ENCODE data around the gene CCDC6.
"Not testable (repeated sequence)": the region's sequence is repeated elsewhere in the genome, so short reads cannot be mapped to it uniquely, and the experiment has no call there.

The CCDC6 gene

DNA sequence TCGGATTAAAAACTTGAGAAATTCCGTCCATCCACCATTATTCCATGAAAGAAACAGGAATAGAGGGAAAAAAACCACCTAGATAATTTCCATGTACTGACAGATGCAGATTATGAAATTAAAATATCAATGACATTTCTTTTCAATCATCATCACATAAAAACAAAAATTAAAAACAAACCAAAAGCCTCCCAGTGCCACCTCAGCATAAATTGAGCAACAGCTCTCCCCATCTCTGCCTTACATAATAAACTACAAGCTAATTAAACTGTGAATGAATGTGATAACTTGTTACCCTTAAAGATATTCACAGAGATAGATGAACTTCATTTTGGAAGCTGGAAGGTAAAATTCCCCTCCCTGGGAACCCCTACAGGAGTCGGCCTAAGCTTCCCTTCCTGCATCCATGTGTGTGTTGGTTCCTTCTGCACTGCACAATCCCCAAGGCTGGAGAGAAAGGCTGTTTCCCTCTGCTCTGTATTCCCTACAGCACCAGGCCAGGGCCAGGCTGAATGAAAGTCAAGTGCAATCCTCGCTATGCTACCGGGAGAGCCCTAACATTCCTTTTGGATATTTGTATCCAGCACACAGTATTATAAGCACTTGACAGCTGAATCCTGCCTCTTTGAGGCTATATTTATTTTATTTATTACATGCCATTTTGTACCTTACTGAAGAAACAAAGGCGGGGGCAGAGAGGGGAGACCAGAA, 8.1 kb downstream of the CCDC6 start:
- peak overlapping the region; percentile 42 for H3K27ac Mint-ChIP-seq

DNA sequence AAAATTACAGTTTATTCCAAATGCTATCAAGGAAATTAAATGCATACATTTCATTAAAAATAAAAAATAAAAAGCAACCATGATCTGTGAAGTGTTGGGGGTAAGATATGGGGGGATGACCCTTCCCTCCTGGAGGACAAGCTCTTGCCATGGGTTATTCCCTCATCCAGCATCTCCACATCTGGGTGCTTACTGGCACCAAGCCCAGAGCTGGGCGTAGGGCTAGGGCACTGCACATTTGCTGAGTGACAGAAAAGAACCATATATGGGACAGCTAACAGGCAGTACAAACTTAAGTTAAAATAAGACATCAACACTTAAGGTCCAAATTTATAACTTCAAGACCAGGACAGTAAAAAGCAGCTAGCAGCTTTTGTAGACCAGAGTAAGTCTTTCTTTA, 10.2 kb downstream of the CCDC6 start:
- Mint-ChIP-seq H3K36me3 (peaks cover 25% of the 10 kb centered on the region), H3K27ac (peak overlapping the region; percentile 25), H3K4me3 (no peak overlapping the region), H3K27me3 (no peaks in the 10 kb centered on the region), H3K9me3 (no peaks in the 10 kb centered on the region), H3K4me1 (peaks cover 83% of the 10 kb centered on the region)
- no peak for ATAC-seq

More for the DNA sequence above, 8.1 kb downstream of the CCDC6 start:
- ATAC-seq: no peak
- Mint-ChIP-seq H3K27me3 (no peaks in the 10 kb centered on the region), H3K4me1 (peaks cover 79% of the 10 kb centered on the region), H3K9me3 (no peaks in the 10 kb centered on the region), H3K36me3 (peaks cover 31% of the 10 kb centered on the region), H3K4me3 (no peak overlapping the region)

DNA sequence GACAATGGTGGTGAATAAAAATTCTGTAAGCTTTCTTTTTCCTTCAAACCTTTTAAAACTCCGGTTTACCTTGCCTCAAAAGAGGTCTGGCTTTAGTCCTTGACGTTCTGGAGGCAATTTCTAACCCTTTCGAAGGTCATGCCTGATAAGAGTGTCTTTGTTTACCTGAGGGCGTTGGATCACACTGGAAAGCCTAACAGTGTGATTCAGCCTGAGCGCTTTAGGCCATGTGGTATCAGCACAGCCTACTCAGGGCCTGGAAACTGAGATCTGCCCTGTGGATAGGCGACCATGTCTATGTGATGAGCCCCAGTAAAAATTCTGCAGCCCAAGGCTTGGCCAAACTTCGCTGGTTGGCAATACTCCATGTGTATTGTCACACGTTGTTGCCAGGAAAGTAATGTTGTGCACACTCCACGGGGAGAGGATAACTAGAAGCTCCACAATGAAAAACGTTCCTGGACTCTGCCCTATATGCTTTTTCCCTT, 10.7 kb downstream of the CCDC6 start:
- no peak for ATAC-seq
- Mint-ChIP-seq H3K4me1 (peaks cover 82% of the 10 kb centered on the region), H3K4me3 (no peak overlapping the region), H3K27ac (no peak overlapping the region), H3K27me3 (no peaks in the 10 kb centered on the region), H3K36me3 (peaks cover 25% of the 10 kb centered on the region), H3K9me3 (no peaks in the 10 kb centered on the region)

DNA sequence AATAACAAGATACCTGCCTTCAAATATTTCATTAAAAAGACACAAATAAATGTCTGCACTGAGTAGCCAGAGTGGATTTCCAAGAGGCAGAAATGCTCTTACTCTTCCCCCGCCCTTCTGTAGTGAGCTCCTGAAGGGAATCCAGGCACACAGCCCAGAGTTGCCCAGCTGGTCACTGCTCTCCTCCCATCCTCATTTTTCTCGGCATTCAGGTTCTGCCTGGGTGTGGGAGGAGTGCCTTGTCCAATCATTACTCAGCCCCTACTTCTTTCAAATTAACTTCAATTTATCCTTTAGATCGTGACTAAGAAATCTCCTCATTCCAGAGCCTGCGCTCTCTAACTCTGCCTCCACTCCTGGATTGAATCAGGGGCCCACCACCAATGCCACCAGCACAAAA, 12.2 kb downstream of the CCDC6 start:
- H3K36me3 Mint-ChIP-seq: peaks cover 25% of the 10 kb centered on the region
- H3K4me1 Mint-ChIP-seq: peaks cover 80% of the 10 kb centered on the region
- H3K4me3 Mint-ChIP-seq: no peak overlapping the region
- no peak for ATAC-seq
- no peaks in the 10 kb centered on the region for H3K9me3 Mint-ChIP-seq
- no peaks in the 10 kb centered on the region for H3K27me3 Mint-ChIP-seq
- H3K27ac Mint-ChIP-seq: peak overlapping the region; percentile 78

DNA sequence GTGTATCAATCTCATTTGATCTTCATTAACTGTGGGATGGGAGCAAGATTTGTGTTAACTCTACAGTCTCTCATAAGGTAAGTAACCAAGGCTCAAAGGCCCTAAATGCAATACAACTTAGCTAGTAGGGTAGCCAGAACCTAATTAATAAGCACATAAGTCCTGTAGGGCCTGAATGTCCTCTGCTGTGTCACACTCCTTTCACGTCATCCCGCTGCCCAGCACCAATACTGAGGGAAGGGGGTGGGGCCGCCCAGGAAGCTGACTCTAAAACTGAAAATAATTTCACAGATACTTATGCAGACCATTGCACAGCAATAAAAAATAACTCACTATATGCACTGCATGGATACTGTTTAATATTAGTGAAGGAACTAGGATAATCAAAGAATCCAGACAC, 13.7 kb downstream of the CCDC6 start:
- peaks cover 15% of the 10 kb centered on the region for H3K36me3 Mint-ChIP-seq
- no peaks in the 10 kb centered on the region for H3K27me3 Mint-ChIP-seq
- ATAC-seq: no peak
- peak overlapping the region; percentile 78 for H3K27ac Mint-ChIP-seq
- H3K4me3 Mint-ChIP-seq: no peak overlapping the region
- peaks cover 80% of the 10 kb centered on the region for H3K4me1 Mint-ChIP-seq
- no peaks in the 10 kb centered on the region for H3K9me3 Mint-ChIP-seq

DNA sequence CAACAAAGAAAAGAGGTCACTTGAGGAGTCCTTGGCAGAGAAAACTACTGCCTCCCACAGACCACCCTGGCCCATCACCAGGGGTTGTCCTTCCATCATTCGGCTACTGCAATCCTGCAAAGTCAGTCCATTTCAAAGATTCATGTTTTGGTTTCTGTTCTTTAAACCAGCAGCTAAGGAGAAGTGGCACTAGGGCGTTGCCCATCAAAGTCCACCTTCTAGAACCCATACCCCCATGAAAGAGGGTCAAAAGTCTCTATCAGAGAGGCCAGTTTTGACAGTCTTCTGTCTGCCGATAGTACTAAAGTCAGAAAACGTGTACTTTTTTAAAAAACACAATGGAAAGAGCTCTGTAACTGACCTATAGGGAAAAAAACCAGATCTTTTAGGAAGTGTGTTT, 14.4 kb downstream of the CCDC6 start:
- Mint-ChIP-seq H3K4me1 (peaks cover 84% of the 10 kb centered on the region), H3K36me3 (peaks cover 13% of the 10 kb centered on the region), H3K9me3 (no peaks in the 10 kb centered on the region), H3K4me3 (no peak overlapping the region), H3K27me3 (no peaks in the 10 kb centered on the region), H3K27ac (peak overlapping the region; percentile 78)
- peak; percentile 54 for ATAC-seq

DNA sequence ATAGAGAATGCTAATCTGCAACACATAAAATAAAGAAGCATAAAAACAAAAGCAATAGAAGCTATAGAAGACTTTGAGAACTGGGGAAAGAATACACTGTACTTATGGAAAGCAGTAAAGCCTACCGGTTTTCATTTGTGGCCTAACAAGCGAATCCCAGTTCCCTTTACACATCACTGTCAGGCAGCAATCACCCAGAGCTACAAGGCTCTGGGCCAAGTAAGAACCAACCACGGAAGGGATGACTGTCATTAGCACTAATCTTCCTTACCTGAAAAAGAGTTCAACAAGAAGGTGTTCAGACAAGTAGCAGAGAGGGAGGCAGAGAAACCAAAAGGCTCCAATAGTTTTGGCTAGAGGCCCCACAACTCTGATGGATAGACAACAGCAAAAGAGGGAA, 15.0 kb downstream of the CCDC6 start:
- Mint-ChIP-seq H3K9me3 (no peaks in the 10 kb centered on the region), H3K27ac (peak overlapping the region; percentile 78), H3K36me3 (peaks cover 13% of the 10 kb centered on the region), H3K4me3 (no peak overlapping the region), H3K27me3 (no peaks in the 10 kb centered on the region), H3K4me1 (peaks cover 84% of the 10 kb centered on the region)
- peak; percentile 65 for ATAC-seq

DNA sequence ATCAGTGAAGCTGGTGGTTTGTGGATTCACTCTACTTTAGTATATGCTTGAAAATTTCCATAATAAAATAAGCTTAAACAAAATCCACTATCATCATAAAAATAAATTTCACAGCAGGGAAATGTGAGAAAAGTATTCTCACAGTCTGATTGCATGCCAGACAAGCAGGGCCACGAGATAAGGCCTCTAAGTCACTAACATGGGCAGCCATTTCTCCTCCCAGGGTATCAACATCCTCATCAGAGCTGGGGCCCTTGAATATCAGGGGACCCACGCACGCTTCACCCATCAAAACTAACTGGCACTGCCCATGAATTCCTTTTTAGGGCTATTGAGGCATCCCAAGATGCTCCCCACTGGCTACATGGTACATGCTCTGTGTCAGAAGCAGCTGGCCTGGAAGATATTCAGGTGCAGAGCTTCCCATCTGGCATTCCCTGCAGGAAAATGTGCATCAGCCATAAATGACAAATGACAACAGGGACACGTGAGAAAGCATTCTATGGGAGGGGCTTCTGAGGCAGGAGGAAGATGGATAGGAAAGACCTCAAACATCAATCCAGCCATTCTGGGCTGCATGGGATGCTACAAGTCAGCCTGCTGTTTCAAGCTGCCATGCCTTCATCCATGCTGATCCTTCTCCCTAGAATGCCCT, 17.4 kb downstream of the CCDC6 start:
- Mint-ChIP-seq H3K36me3 (peaks cover 13% of the 10 kb centered on the region), H3K9me3 (no peaks in the 10 kb centered on the region), H3K4me3 (no peak overlapping the region), H3K4me1 (peaks cover 97% of the 10 kb centered on the region), H3K27ac (no peak overlapping the region), H3K27me3 (no peaks in the 10 kb centered on the region)
- no peak for ATAC-seq

DNA sequence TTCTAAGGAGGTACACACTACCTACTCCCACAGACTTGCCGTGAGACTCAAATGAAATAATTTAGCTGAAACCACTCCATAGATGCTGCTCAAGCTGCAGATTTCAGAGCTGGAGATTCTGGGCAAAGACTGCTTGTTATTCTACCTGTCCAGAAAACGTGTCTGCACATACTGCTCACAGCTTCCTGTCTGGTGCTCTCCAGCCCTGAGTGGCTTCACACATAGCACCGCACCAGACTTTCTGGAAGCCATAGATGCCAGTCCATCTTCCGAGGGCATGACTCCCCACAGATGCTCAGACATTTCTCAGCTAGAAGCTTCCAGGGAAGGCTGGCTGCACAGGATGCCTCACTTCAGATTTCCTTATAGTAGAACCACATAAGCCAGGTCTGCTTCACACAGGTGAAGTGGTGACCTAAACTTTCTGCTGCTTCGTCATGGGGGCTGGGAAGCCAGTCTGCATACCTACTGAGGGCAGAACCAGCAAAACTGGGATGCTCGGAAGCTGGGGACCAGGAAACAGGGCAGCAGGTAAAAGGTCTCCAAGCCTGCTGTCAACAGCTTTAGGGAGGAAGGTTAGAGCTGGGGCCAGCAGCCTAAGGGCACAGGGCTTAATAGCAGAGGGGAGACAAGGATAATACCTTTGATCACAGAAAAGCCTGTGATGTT, 18.2 kb downstream of the CCDC6 start:
- H3K36me3 Mint-ChIP-seq: peaks cover 13% of the 10 kb centered on the region
- no peak for ATAC-seq
- H3K27me3 Mint-ChIP-seq: no peaks in the 10 kb centered on the region
- no peak overlapping the region for H3K27ac Mint-ChIP-seq
- H3K4me1 Mint-ChIP-seq: peaks cover 97% of the 10 kb centered on the region
- no peak overlapping the region for H3K4me3 Mint-ChIP-seq
- no peaks in the 10 kb centered on the region for H3K9me3 Mint-ChIP-seq

DNA sequence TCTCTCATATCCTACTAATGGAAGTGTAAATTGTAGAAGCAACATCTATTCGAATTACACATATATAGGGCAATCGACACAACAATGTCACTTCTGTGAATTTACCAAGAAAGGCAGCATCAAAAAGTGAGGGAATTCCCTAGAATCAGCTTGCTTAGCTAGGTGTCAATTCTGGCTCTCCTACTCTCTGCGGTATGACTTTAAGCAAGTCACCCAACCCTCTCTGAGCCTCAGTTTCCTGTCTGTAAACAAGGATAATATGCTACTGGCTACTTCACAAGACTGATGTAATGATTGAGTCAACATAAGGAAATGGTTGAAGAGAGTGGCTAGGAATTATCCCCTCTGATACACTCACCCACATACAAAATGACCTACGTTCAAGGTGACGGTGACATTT, 19.4 kb downstream of the CCDC6 start:
- no peaks in the 10 kb centered on the region for H3K27me3 Mint-ChIP-seq
- peak overlapping the region; percentile 35 for H3K4me3 Mint-ChIP-seq
- no peaks in the 10 kb centered on the region for H3K9me3 Mint-ChIP-seq
- H3K36me3 Mint-ChIP-seq: peaks cover 13% of the 10 kb centered on the region
- peak overlapping the region; percentile 7 for H3K27ac Mint-ChIP-seq
- peaks cover 90% of the 10 kb centered on the region for H3K4me1 Mint-ChIP-seq
- no peak for ATAC-seq

DNA sequence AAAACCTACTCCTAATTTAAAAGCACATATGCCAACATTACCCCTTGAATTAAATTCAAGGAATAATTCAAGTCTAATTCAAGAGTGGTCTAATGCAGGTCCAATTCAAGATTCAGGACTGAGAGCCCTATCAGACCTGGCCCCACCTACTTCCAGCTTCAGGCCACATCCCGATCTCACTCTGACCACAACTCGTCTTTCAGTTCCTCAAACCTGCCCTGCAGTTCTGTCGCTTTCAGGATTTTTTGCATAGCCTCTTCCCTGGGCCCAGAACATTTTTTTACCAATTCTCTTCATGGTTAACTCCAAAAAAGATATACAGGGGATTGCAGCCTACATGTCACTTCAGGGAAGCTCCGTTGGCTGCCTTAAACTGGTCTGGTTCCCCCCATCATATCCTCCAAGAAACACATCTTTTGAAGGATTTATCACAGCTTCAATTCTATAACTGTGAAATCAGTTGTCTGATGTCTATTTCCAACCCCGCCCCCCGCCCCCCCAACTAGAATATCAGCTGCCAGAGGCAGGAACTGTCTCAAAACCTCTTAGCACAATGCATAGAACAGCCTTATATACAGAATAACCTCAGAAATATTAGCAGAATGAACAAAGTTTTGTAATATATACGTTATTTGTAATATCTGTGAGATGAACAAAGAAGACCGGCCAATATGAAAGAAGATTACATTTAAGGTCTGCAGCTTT, 20.8 kb downstream of the CCDC6 start:
- H3K9me3 Mint-ChIP-seq: no peaks in the 10 kb centered on the region
- no peaks in the 10 kb centered on the region for H3K27me3 Mint-ChIP-seq
- no peak overlapping the region for H3K4me3 Mint-ChIP-seq
- peaks cover 91% of the 10 kb centered on the region for H3K4me1 Mint-ChIP-seq
- peak overlapping the region; percentile 26 for H3K27ac Mint-ChIP-seq
- peaks cover 13% of the 10 kb centered on the region for H3K36me3 Mint-ChIP-seq
- ATAC-seq: peak; percentile 94

DNA sequence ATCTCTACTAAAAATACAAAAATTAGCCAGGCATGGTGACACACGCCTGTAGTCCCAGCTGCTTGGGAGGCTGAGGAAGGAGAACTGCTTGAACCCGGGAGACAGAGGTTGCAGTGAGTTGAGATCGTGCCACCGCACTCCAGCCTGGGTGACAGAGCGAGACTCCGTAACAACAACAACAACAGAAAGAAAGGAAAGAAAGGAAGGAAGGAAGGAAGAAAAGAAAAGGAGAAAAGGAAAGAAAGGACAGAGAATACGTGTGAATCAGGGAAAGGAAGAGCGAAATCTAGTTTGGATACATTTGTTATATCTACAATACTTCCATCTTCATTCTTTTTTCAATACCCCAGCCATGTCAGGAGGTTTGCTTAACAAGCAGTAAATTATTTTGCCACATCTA, 21.5 kb downstream of the CCDC6 start:
- H3K36me3 Mint-ChIP-seq, H3K27me3 Mint-ChIP-seq, ATAC-seq, H3K9me3 Mint-ChIP-seq: not testable (repeated sequence)
- Mint-ChIP-seq H3K4me1 (peaks cover 92% of the 10 kb centered on the region), H3K4me3 (peak overlapping the region; percentile 51), H3K27ac (peak overlapping the region; percentile 26)

DNA sequence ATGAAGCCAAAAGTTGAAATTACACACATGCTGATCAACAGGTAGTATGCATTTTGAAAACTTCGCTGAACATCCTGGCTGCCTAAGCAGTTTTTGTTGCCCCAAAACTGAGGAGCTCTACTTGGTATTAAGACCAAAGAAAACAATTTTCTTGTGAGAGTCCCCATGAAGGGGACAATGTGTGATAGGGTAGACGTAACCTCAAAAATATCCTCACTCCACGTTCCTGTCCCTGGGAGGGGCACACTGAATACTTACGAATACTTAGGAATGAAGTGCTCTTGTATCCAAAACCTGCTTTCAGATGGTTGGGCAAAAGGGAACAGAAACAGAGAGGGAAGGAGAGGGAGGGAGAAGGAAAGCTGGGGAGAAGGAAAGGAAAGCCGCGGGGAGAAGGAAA, 24.7 kb downstream of the CCDC6 start:
- H3K4me1 Mint-ChIP-seq: peaks cover 89% of the 10 kb centered on the region
- H3K27ac Mint-ChIP-seq: peak overlapping the region; percentile 54
- ATAC-seq: no peak
- H3K9me3 Mint-ChIP-seq: no peaks in the 10 kb centered on the region
- H3K27me3 Mint-ChIP-seq: no peaks in the 10 kb centered on the region
- peaks cover 5% of the 10 kb centered on the region for H3K36me3 Mint-ChIP-seq
- H3K4me3 Mint-ChIP-seq: peak overlapping the region; percentile 2

DNA sequence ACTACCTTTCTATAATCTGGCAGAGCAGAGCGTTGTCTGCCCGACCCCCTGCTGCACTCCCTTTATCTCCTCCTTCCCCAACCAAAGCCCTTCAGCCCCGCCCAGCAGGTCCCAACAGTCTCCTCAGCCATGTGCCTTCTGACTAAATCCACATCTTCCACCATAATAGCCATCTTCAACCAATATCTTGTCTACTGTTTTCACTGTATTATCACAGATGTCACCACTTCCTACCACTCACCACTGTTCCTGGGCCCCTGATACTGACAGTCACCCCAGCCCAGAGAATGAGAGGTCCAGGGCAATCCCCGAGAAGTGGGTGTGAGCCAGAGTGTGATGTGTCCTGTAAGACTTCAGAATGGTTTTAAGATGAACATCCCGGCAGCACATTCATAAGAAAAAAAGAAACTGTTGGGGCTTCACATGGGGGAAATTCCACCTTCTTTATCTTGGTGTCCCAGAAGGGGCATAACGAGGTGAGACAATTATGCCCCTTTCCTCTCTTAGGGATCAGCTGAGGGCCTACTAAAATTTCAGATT, 25.3 kb downstream of the CCDC6 start:
- peaks cover 88% of the 10 kb centered on the region for H3K4me1 Mint-ChIP-seq
- peaks cover 5% of the 10 kb centered on the region for H3K36me3 Mint-ChIP-seq
- peak overlapping the region; percentile 39 for H3K4me3 Mint-ChIP-seq
- no peaks in the 10 kb centered on the region for H3K27me3 Mint-ChIP-seq
- peak overlapping the region; percentile 54 for H3K27ac Mint-ChIP-seq
- ATAC-seq: peak; percentile 88
- H3K9me3 Mint-ChIP-seq: no peaks in the 10 kb centered on the region

All from stimulated activated memory B cell treated with anti-CD40 and anti-IgM and Interleukin-4, amounts not matched to agents 10 μg/mL and 1 μg/mL and 100 μg/mL, for 72 hours (primary cell).